SK-N-SH (cell line): ENCODE measurements around the gene HINT3.

ENCODE experiments used
- CTCF ChIP-seq: fragments of 200-600 bp; sonication (generic); IDR thresholded peaks from 2 replicates; pipeline ENCODE4 v1.6.1; 2017; ENCODE audit warnings: antibody characterized with exemption, mild to moderate bottlenecking, moderate library complexity
- EZH2phosphoT487 ChIP-seq: fragments of 200-600 bp; sonication (generic); IDR thresholded peaks from 2 replicates; pipeline ENCODE4 v1.6.1; 2017; ENCODE audit warnings: low read depth, mixed run types, mild to moderate bottlenecking, antibody characterized with exemption, moderate library complexity, borderline replicate concordance
- GABPA ChIP-seq: IDR thresholded peaks from 2 replicates; pipeline ENCODE4 v1.4.0; 2012; ENCODE audit warnings: low read depth, mild to moderate bottlenecking
- GATA2 ChIP-seq: sonication (generic); formaldehyde crosslinking; IDR thresholded peaks from 2 replicates; pipeline ENCODE4 v1.5.0; 2020; ENCODE audit warnings: mild to moderate bottlenecking, missing genetic modification reagents
- JUND ChIP-seq: IDR thresholded peaks from 2 replicates; pipeline ENCODE4 v1.4.0; 2012
- MXI1 ChIP-seq: IDR thresholded peaks from 2 replicates; pipeline ENCODE4 v1.6.1; 2012; ENCODE audit warnings: mild to moderate bottlenecking, low read depth, low read length, improper control_type of control experiment
- POLR2AphosphoS5 ChIP-seq: IDR thresholded peaks from 2 replicates; pipeline ENCODE4 v1.6.1; 2012; ENCODE audit warnings: low read depth, low read length
- REST ChIP-seq: IDR thresholded peaks from 2 replicates; pipeline ENCODE4 v1.6.1; 2012; ENCODE audit warnings: mild to moderate bottlenecking, low read depth, low read length, moderate library complexity
- RFX5 ChIP-seq: IDR thresholded peaks from 2 replicates; pipeline ENCODE4 v1.6.1; 2012; ENCODE audit warnings: mild to moderate bottlenecking, improper control_type of control experiment, low read length
- RXRA ChIP-seq: IDR thresholded peaks from 2 replicates; pipeline ENCODE4 v1.4.0; 2012; ENCODE audit warnings: low read depth, mild to moderate bottlenecking, borderline replicate concordance
- SMC3 ChIP-seq: IDR thresholded peaks from 2 replicates; pipeline ENCODE4 v1.6.1; 2012; ENCODE audit warnings: low read depth, low read length, improper control_type of control experiment
- USF1 ChIP-seq: IDR thresholded peaks from 2 replicates; pipeline ENCODE4 v1.4.0; 2012; ENCODE audit warnings: low read depth, borderline replicate concordance
- YY1 ChIP-seq: IDR thresholded peaks from 2 replicates; pipeline ENCODE4 v1.4.0; 2012; ENCODE audit warnings: low read depth, mild to moderate bottlenecking

GRCh38 chr6:126020305-126021050 is 63.9 kb downstream of the HINT3 start:
- TF ChIP-seq RXRA (no peak), CTCF (no peak), SMC3 (no peak), REST (no peak), JUND (no peak), YY1 (no peak), EZH2phosphoT487 (no peak), MXI1 (no peak), POLR2AphosphoS5 (no peak), GABPA (no peak), RFX5 (no peak), USF1 (no peak), GATA2 (CRISPR knock-in tag) (no peak)
